CD4-positive, alpha-beta T cell treated with Interferon gamma for 1 hour (primary cell): ENCODE measurements around the gene POU6F2.
"Not testable (repeated sequence)": the region's sequence is repeated elsewhere in the genome, so short reads cannot be mapped to it uniquely, and the experiment has no call there.

Experiments used
- DNase-seq: peaks from one replicate; pipeline ENCODE4 v3.0.0-alpha.2; 2020

POU6F2 gene

GRCh38 chr7:39001595-39001994 is 23.9 kb downstream of the POU6F2 start:
- DNase-seq: no peak

- DNase-seq: no peak
Measured at GRCh38 chr7:39002755-39003154, 25.0 kb downstream of the POU6F2 start.

DNA sequence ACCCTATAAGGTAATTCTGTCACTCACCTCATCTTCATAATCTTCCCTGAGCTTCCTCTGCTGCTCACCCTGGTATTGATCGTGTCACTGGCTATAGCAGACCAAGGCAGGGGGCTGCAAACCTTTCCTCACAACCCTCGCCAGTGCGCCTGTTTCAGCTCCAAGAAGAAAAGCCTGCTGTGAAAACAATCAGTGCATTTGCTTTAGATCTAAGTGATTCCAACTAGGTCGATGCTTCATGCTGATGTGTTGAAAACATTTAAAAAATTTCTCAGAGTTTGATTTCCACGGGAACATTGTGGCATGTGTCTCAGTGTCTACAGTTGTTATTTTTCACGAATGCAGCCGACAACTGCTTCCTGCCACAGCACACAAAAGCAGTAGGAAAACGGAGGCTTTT is 27.3 kb downstream of the POU6F2 start:
- no peak for DNase-seq

DNA sequence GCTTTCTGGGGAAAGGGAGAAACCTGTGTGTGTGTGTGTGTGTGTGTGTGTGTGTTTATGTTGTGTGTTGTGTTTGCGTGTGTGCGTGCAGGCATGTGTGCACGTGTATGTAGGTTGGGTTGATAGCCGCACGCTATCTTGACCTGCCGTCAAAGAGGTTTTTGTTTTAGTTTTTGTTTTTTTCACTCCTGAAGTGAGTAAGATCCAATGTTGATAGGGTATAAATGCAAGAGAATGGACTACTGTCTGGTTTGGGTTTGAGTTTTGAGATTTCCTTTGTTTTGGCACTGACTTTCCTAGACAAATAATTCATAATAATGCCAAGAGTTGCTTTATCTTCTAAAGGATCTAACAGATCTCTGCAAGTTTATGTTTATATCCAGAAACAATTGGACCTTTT is 27.8 kb downstream of the POU6F2 start:
- DNase-seq: no peak

DNA sequence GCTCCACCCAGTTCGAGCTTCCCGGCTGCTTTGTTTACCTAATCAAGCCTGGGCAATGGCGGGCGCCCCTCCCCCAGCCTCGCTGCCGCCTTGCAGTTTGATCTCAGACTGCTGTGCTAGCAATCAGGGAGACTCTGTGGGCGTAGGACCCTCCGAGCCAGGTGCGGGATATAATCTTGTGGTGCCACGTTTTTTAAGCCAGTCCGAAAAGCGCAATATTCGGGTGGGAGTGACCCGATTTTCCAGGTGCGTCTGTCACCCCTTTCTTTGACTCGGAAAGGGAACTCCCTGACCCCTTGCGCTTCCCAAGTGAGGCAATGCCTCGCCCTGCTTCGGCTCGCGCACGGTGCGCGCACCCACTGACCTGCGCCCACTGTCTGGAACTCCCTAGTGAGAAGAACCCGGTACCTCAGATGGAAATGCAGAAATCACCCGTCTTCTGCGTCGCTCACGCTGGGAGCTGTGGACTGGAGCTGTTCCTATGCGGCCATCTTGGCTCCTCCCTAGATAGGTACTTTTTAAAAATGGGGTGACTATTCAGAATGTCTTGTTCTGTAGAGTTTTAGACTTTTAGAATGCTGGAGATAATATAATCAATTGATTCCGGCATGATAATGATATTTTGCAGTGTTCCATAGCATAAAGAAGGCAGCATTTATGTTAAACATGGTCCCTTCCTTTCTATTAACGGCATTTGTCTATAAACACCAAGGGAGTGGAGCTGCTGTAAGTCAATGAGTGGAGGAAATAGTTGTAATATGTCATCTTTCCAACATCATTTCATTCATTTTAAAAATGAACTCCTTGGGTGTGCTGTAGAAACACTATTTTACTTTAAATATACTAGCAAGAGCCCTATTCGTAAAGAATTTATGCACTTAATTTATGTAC is 35.6 kb downstream of the POU6F2 start:
- not testable (repeated sequence) for DNase-seq

DNA sequence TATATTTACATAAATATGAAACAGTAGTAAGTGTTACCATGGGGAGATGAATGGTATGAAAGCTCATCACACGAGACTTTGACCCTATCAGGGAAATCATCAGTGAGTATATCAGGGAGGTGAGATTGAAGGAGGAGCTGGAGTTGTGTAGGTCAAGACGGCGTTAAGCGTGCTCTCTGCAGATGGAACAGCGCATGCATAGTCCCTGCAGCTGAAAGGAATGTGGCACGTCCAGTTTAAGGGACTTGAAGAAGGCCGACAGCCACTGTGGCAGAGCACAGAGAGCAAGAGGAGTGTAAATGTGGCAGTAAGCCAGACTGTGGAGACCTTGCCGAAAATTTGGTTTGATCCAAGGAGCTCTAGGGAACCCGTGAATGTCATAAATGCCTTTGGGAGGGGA is 38.9 kb downstream of the POU6F2 start:
- no peak for DNase-seq

DNA sequence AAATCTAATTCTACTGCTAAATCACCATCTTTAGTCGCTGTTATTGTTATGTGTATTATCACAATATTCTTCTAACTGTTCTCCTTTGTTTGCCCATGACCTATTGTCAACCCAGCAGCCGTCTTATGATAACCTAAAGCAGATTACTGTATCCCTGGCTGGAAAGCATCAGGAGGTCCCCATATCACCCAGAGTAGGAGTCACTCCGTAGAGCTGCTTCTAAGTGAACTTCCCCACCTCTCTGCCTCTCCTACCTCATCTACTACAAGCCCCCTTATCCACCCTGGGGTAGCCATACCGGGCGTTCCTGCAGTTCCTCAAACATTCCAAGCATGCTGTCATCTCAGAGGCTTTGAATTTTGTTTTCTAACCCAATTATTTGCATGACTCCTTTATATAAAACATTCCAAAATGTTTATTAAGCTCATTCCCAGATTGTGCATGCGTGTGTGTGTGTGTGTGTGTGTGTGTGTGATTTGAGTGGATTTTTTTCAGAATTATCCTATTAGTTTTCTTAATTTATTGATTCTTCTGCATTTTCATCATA is 39.7 kb downstream of the POU6F2 start:
- no peak for DNase-seq

- DNase-seq: no peak
Measured at GRCh38 chr7:39022796-39023195, 45.1 kb downstream of the POU6F2 start.

DNA sequence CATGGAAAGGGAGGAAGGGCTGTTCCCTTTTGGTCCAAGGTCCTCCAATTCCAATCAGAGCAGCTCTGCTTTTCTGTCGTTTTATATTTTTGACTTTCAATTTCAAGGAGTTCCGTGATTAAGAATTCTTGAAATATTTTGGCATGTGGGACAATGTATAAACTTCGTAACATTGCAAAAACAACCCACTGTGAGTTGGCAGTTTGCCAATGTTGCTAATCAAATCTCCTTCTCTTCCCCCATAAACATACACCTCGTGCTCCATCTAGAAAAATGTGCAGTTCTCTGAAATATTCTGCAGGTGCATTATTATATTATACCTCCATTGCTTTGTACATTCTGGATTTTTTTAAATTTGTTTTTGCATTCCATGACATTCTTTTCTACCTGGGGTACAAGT is 49.8 kb downstream of the POU6F2 start:
- no peak for DNase-seq

GRCh38 chr7:39033885-39034624 is 56.3 kb downstream of the POU6F2 start:
- no peak for DNase-seq

DNA sequence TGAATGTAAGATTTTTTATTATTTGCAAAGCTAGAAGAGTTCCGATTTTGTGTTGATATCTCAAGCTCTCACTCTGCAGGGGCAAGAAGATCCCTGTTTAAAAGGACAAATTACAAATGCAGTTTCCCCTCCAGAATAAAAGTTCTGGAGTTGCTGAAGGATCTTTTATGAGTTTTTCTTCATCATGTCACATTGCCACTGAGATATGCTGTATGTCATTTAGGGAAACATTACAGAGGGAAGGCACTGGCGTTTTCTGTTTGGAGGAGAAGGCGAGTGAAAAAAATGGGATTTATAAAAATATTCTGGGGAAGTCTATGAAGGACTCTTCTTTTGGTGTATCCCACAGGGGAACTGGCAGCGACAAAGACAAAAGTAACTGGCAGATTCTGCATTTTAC is 57.4 kb downstream of the POU6F2 start:
- DNase-seq: no peak

- DNase-seq: no peak
Measured at GRCh38 chr7:39035903-39036302, 58.2 kb downstream of the POU6F2 start.

- DNase-seq: no peak
Measured at GRCh38 chr7:39042670-39043069, 65.0 kb downstream of the POU6F2 start.

GRCh38 chr7:39043531-39043930 is 65.8 kb downstream of the POU6F2 start:
- no peak for DNase-seq

GRCh38 chr7:39044489-39044888 is 66.8 kb downstream of the POU6F2 start:
- no peak for DNase-seq

DNA sequence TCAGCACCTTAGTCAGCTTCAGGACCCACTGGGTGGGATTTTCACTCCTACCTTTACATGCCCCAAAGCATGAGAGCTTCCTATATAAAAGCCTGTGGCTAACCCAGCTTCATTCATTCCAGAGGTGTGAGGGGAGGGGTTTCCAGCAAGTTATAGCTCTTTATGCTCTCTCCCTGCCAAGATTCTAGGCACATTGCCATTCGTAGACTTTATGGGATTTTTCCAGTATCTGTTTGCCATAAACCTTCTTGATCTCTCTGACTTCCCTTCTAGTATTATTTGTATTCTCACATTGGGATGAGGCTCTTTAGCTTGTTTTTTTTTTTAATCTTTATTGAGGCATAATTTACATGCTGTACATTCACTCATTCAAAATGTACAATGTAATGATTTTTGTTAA is 67.5 kb downstream of the POU6F2 start:
- DNase-seq: no peak

DNA sequence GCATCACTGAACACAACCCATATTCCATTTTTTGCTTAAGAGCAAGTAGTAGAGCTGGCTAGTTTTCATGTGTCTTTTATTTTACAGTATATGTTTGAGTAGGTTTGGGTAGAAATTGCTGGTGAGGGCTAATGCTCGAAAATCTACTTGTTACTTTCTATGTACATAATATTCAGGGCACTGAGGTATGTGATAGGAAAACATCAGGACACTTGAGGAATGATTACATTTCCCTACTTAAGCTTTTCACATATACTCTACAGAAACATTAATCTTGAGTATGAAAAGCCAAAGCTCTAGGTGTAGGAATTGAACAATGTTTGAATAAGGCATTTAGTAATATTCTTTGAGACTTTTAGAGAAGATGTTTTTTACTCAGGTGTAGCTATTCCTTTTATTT is 73.6 kb downstream of the POU6F2 start:
- DNase-seq: no peak

- DNase-seq: no peak
Measured at GRCh38 chr7:39051707-39052106, 74.0 kb downstream of the POU6F2 start.

DNA sequence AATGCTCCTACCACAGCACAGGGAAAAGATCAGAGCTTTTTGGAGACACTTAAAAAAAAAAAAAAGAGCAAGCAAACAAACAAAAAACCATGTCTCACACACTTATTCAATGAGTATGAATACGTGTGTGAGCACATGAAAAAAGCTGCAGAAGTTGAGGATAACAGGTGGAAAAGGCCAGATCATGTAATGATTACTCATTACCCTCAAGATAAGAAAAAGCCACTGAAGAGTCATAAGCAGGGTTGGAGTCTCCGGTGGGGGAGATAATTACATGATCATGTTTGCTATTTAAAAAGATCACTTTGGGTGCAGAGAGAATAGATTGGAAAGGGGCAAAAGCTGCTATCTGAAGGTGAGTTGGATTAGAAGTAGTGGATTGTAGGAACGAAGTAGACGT is 77.0 kb downstream of the POU6F2 start:
- no peak for DNase-seq

GRCh38 chr7:39056153-39056552 is 78.4 kb downstream of the POU6F2 start:
- no peak for DNase-seq

DNA sequence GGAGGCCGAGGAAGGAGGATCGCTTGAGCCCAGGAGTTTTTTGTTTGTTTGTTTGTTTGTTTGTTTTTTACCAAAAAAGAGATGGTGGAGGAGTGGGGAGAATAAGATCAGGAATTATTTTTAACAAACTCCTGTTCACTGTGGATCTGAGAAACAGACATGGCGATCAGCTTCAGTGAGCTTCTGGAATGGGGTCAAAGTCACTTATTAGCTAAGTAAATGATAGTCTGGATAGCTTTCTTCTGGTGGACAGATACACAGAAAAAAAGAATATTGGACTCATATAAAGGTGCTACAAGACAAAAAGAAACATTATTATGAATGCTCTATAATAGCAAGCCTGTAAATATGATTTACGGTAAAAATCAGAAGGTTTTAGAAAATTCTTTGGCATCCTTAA is 85.1 kb downstream of the POU6F2 start:
- DNase-seq: no peak

GRCh38 chr7:39069031-39069430 is 91.3 kb downstream of the POU6F2 start:
- DNase-seq: no peak

- peak; percentile 9 for DNase-seq
Measured at GRCh38 chr7:39069896-39070881, 92.5 kb downstream of the POU6F2 start.
